Stimulated activated CD8-positive, alpha-beta memory T cell treated with anti-CD3 and anti-CD28 coated beads, Interleukin-4, amount 100 ng/mL, for 24 hours (primary cell): ENCODE results near the gene FBXO10.
"Not testable (repeated sequence)": the region's sequence is repeated elsewhere in the genome, so short reads cannot be mapped to it uniquely, and the experiment has no call there.

ENCODE experiments used
- DNase-seq: peaks from one replicate; pipeline ENCODE4 v3.0.0-alpha.2; 2020; ENCODE audit warnings: low read depth

The FBXO10 gene

DNA sequence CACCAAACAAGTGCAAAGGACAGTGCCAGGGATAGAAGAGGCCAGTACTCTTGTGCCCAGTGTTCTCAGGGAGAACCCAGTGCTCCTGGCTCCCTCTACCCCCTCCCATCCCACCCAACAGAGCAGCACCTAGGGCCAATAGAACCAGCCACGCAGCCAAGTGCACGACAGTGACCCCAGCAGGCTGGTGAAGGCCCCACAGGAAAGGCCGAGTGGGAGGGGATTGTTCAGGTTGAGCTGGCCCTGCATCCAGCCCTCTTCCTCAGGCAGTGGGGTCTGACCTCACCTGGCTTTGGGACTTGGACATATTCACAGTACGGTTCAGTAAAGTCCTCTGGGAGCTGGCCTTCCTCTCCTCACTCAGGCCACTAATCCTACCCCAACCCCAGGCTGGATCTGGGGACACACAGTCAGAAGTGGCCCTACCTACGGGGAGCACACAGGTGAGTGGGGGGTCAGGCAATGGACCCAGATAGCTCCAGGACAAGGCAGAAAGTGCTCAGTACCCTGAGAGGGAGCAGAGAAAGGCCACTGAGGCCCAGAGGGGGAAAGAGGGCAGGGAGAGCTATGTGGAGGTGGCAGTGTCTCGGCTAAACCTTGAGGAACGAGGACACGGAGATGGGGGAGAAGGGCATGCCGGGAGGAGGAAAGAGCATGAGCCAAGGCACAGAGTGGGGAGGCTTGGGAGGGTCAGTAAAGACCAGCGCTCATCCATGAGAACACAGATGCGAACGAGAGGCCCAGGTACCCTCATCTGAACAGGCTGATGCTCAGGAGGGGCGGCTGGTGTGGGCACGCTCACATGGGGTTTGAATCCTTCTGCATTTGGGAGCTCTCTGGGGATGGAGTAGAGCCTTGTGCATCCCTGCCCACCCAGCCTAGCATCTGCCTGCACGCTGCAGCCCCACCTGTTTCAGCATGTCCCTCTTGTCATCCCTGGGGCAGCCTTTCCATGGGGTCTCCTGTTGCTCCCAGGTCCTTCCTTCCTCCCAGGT lies 64.9 kb downstream of the FBXO10 start:
- no peak for DNase-seq

DNA sequence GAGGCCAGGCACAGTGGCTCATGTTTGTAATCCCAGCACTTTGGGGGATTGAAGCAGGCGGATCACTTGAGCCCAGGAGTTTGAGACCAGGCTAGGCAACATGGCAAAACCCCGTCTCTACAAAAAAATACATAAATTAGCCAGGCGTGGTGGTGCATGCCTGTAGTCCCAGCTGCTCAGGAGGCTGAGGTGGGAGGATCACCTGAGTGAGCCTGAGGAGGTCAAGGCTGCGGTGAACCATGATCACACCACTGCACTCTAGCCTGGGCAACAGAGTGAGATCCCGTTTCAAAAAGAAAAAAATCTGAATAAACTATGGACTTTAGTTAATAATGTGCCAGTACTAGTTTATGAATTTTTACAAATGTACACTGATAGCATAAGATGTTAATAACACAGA lies 66.1 kb downstream of the FBXO10 start:
- not testable (repeated sequence) for DNase-seq

DNA sequence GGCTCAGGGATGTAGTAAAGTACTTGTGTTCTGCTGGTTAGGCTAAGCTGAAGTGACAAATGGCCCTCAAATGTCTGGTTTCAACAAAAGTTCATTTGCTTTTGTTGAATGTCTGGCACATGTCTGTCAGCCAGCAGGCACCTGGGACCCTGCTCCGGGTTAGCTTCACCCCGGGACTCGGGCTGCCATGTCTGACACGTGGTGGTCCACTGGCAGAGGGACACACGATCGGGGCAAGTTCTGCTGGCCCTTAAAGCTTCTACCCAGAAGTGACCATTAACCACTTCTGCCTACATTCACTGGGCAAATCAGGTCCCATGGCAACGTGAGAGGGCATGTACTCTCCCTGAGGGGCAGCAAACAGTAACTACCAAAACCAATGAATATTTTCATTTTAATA lies 66.6 kb downstream of the FBXO10 start:
- DNase-seq = no peak

DNA sequence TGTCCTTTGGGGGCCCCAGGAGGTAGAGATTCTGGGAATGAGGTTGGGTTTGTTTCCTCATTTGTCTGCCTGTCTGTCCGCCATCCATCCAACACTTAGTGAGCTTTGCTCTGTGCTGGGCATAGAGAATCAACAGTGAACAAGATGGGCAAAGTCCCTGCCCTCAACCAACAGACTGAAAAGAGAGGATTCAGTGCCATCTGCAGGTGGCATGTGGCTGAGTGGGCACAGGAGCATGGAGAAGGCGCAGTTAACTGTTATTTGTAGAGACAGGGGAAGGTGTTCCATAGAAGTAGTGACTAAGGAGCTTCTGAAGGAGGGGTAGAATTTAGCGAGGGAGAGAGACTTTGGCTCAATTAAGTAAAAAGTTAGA lies 67.4 kb downstream of the FBXO10 start:
- no peak for DNase-seq

DNA sequence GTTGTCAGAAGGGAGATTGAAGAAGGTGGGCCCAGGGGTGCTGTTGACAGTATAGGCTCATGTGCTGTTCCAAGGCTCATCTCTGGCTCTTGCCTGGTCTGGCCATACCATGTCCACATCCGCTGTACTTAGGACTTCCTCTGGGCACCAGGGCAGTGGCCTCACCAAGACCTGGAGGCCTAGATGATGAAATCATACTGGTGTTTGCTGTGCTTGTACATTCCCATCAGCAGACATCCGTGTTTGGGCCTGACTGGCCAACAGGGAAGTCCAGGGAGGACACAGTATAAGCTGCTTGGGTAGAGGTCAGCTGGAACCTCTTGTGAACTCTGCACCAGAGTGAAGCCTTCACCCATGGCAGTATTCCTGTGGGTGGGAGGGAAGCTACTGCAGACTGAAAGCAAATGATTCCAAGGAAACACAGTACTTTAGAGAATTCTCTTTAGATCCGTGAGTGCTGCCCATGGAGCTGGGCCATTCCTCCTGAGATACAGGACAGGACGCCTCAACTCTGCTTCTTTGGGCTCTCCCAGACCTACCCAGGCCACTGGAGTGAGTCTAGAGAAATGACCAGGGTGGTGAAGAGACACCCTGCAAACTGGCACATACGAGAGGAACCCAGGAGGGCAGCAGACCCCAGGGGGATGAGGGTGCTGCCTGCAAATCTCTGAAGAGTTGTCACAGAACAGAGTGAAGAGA lies 67.9 kb downstream of the FBXO10 start:
- no peak for DNase-seq

DNA sequence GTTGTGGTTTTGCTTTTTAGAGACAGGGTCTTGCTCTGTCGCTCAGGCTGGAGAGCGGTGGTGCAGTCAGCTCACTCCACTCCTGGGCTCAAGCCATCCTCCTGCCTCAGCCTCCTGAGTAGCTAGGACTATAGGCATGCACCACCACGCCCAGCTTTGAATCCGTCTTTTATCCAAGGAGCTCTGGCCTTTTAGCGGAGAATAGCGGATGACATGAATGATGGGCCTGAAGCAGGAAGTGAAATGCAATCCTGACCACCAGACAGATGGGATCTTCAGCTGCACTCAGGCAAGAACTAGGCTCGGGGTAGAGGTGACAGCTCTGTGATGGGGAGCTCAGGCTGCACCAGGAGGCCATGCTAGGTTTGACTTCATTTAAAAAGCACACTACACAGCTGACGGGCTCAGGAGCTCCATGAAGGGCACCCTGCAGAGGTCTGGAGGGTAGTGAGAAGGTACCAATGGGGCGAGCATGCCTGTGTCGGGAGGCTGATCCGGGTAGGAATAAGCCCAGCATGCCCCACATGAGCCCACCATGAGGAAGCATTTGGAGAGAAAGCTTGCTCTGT lies 68.5 kb downstream of the FBXO10 start:
- no peak for DNase-seq

DNA sequence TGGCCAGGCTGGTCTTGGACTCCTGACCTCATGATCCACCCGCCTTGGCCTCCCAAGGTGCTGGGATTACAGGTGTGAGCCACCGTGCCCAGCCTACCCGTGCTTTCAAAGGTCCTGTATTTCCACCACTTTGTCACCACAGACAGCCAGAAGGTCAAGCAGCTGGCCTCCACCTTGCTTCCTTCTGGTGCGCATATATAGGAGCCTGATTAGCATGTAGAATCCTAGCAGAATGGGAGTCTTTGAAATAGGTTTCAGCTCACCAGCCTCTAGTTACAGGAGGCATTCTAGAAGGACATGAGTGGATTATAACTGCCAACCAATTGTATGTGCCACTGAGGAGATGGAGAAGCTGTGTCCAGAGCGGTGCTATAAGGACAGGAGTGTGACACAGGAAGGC lies 71.6 kb downstream of the FBXO10 start:
- no peak for DNase-seq

DNA sequence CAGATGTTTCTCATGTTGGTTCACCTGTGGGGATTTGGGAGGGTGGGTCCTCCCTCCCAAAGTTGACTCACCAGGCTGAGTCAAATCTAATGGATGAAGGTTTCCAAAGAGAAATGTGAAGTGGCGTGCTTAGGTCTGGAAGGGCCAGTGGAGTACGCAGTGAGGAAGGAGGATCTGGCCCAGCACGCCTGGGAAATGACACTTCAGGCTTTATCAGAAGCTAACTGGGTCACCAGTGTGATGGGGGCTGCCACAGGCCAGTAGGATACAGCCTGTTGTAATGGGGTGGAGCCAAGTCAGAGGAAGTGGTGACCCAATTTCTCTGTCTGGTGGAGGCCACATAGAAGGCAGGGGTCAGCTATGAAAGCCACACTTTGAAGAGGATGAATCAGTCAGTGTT lies 72.4 kb downstream of the FBXO10 start:
- no peak for DNase-seq

DNA sequence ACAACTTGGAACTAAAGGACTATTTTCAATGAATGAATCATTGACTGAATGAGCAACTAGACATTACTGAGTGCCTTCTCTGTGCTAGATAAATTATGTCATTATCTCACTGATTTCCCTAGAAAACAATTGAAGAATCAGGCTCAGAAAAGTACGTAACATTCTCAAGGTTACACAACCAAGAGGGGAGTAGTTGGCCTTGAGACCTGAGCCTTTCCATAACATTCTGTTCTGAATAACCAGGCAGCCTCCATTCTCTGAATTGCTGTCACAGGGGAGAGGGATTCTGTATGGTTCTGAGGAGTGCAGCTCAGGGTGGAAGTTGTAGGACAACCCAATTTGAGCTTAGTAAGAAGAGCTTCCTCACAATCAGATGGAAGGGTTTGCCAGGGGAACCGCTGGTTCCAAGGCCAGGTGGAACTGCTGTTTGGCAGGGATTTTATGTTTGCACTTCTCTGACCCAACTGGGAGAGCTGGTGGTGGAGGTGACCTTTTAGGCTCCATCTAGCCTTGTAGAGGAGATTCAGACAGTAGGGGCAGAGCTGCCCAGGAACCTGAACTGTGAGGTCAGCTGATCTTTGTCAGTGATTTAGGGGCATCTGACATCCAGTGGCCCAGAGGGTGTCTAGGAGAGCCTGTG lies 74.1 kb downstream of the FBXO10 start:
- DNase-seq = no peak

DNA sequence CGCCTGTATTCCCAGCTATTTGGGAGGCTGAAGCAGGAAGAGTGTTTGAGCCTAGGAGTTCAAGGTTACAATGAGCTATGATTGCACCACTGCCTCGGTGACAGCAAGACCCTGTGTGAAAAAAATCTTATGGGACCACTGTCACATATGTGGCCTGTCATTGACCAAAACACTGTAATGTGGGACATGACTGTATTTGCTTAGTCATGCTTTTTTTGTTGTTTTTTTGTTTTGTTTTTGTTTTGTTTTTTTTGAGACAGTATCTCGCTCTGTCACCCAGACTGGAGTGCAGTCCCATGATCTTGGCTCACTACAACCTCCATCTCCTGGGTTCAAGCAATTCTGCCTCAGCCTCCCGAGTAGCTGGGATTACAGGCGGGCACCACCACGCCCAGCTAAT lies 76.9 kb downstream of the FBXO10 start:
- no peak for DNase-seq

DNA sequence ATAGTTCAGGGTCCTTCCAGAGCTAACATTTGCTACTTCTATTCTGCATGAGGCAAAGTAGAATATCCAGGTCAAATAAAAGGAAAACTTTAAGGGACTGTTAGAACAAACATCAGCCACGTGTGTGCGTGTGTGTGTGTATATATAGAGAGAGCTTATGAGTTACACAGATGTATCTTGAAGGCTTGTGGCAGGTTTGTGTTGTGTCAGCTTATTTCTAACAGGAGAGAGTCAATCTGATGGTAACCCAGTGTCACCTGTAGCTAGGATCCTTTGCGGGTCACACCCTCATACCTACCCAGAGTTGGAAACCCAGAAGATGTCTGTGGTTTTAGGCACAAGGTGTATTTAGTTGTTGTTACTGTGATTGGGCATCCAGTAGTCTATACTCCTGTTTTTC lies 77.7 kb downstream of the FBXO10 start:
- DNase-seq = no peak

DNA sequence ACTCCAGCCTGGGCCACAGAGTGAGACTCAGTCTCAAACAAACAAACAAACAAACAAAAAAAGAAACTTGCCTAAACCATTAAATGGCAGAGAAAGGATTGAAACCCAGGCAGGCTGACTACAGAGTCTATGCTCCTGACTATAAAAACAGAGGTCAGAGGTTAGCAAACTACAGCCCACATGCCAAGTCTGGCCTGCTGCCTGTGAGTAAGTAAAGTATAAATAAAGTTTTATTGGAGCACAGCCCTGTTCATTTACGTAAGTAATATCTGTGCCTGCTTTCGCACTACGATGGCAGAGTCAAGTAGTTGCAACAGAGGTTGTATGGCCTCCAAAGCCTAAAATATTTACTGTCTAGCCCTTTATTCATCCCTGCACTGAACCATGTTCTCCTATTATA lies 78.9 kb downstream of the FBXO10 start:
- no peak for DNase-seq

DNA sequence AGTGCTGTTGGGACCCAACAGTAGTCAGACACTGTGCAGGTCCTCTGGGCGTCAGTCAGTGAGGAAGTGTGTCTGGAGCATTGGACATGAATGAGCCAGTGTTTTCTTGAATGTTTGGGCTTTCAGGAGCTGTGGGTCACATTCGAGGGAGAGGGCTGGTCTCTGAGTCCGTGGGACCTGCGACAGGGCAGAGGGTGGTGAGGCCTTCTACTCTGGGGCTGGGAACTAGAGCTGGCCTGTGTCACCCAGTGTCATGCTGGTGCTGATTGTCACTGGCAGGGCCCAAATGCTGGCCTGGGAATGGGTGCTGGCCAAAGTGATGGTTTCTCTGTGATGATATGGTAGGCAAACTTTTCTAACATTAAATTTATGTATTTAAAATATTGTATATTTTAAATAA lies 80.2 kb downstream of the FBXO10 start:
- no peak for DNase-seq

DNA sequence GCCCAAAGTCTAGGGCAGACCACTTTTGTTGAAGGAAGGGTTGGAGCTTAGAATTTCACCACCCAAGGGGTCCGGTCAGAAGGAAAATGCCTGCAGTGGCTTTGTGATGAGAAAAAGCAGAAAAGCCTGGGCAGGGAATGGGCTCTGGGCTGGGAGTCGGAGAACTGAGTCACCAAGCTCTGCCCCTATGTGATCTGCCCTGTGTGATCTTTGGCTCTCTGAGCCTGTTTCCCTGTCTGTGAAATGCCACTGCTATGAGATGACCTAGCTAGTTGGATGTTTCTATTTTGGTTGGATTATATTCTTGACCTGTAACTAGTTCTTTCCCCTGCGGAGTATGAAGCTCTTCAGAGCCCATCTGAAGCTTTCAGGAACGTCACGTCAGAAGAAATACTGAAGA lies 80.6 kb downstream of the FBXO10 start:
- no peak for DNase-seq

DNA sequence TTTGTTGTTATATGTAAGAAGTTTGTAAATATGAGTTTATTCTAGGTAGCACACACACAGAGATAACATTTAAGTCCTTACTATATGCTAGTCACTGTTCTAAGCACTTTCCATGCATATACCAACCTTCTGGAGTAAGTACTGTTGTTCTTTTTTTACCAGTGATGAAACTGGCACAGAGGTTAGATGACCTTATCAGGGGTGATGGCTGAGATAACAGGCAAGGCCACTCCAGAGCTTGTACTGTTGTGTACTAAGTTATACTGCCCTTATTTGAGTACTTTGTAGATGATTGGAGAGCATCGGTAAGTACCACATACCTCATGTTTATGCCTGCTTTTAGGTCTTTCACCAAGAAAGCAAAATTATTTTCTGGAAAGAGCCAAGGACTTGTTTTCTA lies 84.2 kb downstream of the FBXO10 start:
- DNase-seq = no peak

DNA sequence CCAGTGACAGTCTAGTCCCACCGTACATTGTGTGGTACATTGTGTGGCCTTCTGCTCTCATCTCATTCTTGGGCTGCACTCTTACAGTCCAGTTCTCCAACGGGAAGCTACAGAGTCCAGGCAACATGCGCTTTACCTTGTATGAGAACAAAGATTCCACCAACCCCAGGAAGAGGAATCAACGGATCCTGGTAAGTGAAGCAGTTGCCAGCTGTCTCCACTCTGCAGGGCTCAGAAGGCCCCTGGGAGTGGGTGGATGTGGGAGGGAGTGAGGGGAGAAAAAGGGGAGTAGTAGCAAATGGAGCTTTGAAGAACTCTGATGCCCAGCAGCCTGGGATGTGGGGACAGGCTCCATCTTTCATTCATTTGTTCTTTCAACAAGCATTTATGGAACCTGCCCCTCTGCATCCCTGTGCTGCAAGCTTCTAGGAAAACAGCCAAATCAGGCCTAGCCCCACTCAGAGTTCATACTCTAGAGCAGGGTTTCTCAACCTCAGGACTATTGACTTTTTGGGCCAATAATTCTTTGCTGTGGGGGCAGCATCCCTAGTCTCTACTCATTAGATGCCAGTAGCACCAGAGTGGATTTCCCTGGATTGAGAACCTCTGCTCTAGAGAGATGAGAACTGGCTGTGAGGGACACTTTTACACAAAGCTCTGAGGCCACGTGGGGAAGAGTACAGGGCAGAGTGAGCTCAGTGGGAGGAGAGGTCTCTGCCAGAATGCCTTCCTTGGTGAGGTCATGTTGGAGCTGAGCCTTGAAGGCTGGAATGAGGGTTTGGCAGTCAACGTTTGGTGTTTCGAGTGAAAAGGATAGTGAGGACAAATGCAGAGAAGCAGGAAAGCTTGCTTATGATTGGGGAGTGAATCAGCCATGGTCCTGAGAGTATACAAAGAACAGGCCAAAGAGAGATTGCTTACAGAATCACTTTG lies 89.3 kb downstream of the FBXO10 start:
- DNase-seq = no peak

DNA sequence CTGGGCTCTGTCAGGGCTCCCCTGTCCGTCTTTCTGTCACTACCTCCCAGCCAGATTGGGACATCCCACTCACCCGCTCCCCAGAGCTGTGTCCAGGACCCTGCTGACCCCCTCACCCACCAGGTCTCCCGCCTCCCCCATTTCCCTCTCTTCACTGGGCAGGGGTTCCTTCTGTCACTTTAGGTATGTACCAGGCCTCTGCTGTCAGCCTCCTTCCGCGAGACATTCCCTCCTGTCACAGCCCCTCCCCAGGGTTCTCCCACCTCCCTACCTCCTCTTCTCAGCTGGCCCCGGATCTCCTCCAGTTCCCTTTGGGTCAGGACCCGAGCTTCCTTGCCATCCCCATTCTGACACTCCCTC lies 89.9 kb downstream of the FBXO10 start:
- no peak for DNase-seq

DNA sequence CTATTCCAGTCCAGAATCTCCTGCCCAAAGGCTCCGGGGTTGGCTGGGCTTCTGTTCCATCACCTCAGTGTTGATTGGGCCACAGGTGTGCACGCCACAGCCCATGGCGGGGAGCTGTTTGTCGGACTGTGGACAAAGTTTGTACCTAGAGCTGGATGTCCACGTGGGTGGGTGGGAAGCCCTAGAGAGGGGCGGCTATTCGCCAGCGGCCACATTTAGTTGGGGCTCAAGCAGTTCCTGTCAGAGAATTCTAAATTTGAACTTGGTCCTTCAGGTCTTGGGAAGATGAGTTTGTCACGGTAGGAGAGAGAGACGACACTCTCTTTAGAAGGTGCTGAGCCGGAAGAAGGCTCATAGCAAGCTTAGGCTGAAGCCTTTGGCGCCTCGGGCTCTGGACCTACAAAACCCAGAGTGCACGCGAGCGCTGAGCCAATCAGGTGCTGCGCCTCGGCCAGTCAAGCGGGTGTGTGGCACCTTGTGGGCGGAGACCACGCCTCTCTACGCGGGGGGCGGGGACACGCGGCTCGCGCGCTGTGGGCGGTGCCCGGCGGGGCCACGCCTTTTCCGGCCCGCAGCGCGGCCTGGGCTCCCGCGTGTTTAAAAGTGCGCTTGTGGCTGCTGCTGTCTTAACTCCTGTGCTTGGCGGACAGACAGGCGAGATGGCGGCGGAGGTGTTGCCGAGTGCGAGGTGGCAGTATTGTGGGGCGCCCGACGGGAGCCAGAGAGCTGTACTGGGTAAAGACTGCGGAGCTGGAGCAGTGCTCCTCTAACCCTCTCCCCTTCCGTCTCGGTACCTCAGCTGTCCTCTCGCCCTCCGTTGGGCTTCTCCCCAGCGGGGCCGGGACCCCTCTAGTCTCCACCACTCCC lies 90.6 kb downstream of the FBXO10 start, which contains the start of gene POLR1E:
TSS of gene POLR1E (plus strand) at position 560 of the 867 bp plus-strand sequence. CDS start at position 660, 100 bp downstream.
- DNase-seq = peak; percentile 94

DNA sequence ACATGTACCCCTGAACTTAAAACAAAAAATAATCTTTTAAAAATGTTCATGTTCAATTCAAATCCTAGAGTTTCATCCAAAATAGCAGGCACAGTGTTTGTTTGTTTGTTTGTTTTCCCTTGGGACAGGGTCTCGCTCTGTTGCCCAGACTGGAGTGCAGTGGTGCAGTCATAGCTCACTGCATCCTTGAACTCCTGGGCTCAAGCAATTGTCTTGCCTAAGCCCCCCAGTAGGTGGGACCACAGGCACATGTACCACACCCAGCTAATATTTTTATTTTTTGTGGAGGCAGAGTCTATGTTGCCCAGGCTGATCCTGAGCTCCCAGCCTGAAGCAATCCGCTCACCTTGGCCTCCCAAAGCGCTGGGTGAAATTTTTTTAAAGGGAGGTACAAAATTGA lies 95.4 kb downstream of the FBXO10 start:
- no peak for DNase-seq

DNA sequence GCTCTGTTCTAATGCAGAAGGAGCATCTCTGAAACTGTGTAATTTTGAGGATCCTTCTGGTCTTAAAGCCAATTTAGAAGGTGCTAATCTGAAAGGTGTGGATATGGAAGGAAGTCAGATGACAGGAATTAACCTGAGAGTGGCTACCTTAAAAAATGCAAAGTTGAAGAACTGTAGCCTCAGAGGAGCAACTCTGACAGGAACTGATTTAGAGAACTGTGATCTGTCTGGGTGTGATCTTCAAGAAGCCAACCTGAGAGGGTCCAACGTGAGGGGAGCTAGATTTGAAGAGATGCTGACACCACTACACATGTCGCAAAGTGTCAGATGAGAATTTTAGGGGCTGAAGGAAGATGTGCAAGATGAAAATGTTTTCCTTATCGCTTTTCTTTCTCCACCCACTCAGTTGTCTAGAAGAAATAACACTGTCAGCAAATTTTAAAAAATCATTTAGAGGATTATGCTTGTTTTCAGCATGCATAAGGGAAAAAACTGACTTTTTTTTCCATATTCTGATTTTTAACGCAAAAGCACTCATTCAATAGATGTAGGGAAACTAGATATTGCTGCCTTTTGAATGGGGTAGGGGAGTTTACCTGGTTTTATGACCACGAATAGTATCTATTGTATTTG lies 98.1 kb downstream of the FBXO10 start:
- not testable (repeated sequence) for DNase-seq
